ENCODE results near the gene TSSC4. TPM values are rescaled to one million over a fixed set of nuclear protein-coding genes. Genes with fewer than 3 reads are reported as not detected.

The TSSC4 gene
- total RNA-seq, 1 experiment from 2014 or later, result 47.1 TPM

DNA sequence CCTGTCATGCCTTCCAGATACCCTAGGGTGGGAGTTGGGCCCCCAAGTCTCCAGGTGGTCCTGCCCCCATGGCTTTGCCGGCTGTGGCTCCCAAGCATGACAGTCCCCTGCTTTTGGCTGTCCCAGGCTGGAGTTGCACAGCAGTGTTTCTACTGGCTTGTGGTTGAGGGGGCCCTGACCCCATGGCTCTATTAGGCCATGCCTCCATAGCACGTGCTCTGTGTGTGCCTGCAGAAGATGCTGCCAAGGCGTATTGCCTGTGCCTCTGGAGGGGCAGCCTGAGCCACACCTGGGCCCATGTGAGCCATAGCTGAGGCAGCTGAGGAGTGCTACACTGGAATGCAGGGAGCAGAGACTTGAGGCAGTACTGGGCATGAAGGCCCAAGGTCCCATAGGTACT is 48.8 kb upstream of the TSSC4 start:
- BruUV-seq (replicated peaks), result no TSS peak
- CTCF ChIA-PET, result no interaction called here
- RAD21 ChIA-PET (ENCODE audit: low non-redundant PET in 1 of 2, low total read pairs in 2 of 2, uncharacterized antibody in 2 of 2, unreplicated experiment in 2 of 2), result no interaction called here

More for the DNA sequence above, 48.8 kb upstream of the TSSC4 start:
- POLR2A ChIA-PET, result interaction anchor here (1.4 kb wide), 1 partner anchor 25 kb away, joined by 4 read pairs; no protein-coding TSS in a partner anchor
- H3K36me3 ChIP-seq (ENCODE audit: control insufficient read depth in 1 of 2, insufficient read depth in 2 of 2, low read length in 2 of 2), result no peaks in the 10 kb centered on the region
- H3K9me3 ChIP-seq (ENCODE audit: control insufficient read depth in 1 of 2, insufficient read depth in 1 of 2, low read depth in 1 of 2, low read length in 2 of 2), result no peaks in the 10 kb centered on the region
- DNase-seq (ENCODE audit: low read depth, low spot score), result no peak
- no peak overlapping the region for H3K4me2 ChIP-seq (ENCODE audit: low read length)
- H3K4me1 ChIP-seq (ENCODE audit: control insufficient read depth in 1 of 2, insufficient read depth in 2 of 2, low read length in 2 of 2), result no peaks in the 10 kb centered on the region
- TF ChIP-seq RAD21 (IDR thresholded peaks at IDR 0.05; ENCODE audit: low read depth) (no peak), CEBPB (IDR thresholded peaks at IDR 0.05; ENCODE audit: low read depth) (no peak), ZFX (IDR thresholded peaks at IDR 0.05) (no peak), YY1 (IDR thresholded peaks at IDR 0.05; ENCODE audit: extremely low read depth, insufficient replicate concordance, low read depth, low read length) (no peak), SIN3A (IDR thresholded peaks at IDR 0.05; ENCODE audit: low read depth) (no peak), SP1 (IDR thresholded peaks at IDR 0.05; ENCODE audit: low read depth) (no peak), FOSL1 (IDR thresholded peaks at IDR 0.05; ENCODE audit: low read depth) (no peak), ELF1 (IDR thresholded peaks at IDR 0.05; ENCODE audit: borderline replicate concordance, low read depth) (no peak), EZH2phosphoT487 (IDR thresholded peaks at IDR 0.05; ENCODE audit: borderline replicate concordance) (no peak), ZNF274 (IDR thresholded peaks at IDR 0.05; ENCODE audit: low read depth, low read length) (no peak), CTCF (IDR thresholded peaks at IDR 0.05 in 2 of 3, conservative IDR thresholded peaks at IDR 0.05 in 1 of 3; ENCODE audit: borderline replicate concordance in 1 of 3, insufficient read depth in 1 of 3, low read depth in 2 of 3, low read length in 2 of 3) (no peak), JUND (IDR thresholded peaks at IDR 0.05) (no peak), CBX3 (IDR thresholded peaks at IDR 0.05; ENCODE audit: low read depth) (no peak)
- TF ChIP-seq, protein P1, sequence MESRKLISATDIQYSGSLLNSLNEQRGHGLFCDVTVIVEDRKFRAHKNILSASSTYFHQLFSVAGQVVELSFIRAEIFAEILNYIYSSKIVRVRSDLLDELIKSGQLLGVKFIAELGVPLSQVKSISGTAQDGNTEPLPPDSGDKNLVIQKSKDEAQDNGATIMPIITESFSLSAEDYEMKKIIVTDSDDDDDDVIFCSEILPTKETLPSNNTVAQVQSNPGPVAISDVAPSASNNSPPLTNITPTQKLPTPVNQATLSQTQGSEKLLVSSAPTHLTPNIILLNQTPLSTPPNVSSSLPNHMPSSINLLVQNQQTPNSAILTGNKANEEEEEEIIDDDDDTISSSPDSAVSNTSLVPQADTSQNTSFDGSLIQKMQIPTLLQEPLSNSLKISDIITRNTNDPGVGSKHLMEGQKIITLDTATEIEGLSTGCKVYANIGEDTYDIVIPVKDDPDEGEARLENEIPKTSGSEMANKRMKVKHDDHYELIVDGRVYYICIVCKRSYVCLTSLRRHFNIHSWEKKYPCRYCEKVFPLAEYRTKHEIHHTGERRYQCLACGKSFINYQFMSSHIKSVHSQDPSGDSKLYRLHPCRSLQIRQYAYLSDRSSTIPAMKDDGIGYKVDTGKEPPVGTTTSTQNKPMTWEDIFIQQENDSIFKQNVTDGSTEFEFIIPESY (IDR thresholded peaks at IDR 0.05; ENCODE audit: extremely low read depth, insufficient replicate concordance, low read length), result no peak
- TF ChIP-seq, protein P2, sequence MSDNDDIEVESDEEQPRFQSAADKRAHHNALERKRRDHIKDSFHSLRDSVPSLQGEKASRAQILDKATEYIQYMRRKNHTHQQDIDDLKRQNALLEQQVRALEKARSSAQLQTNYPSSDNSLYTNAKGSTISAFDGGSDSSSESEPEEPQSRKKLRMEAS (IDR thresholded peaks at IDR 0.05), result no peak
- TF ChIP-seq, protein P3, sequence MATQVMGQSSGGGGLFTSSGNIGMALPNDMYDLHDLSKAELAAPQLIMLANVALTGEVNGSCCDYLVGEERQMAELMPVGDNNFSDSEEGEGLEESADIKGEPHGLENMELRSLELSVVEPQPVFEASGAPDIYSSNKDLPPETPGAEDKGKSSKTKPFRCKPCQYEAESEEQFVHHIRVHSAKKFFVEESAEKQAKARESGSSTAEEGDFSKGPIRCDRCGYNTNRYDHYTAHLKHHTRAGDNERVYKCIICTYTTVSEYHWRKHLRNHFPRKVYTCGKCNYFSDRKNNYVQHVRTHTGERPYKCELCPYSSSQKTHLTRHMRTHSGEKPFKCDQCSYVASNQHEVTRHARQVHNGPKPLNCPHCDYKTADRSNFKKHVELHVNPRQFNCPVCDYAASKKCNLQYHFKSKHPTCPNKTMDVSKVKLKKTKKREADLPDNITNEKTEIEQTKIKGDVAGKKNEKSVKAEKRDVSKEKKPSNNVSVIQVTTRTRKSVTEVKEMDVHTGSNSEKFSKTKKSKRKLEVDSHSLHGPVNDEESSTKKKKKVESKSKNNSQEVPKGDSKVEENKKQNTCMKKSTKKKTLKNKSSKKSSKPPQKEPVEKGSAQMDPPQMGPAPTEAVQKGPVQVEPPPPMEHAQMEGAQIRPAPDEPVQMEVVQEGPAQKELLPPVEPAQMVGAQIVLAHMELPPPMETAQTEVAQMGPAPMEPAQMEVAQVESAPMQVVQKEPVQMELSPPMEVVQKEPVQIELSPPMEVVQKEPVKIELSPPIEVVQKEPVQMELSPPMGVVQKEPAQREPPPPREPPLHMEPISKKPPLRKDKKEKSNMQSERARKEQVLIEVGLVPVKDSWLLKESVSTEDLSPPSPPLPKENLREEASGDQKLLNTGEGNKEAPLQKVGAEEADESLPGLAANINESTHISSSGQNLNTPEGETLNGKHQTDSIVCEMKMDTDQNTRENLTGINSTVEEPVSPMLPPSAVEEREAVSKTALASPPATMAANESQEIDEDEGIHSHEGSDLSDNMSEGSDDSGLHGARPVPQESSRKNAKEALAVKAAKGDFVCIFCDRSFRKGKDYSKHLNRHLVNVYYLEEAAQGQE (IDR thresholded peaks at IDR 0.05; ENCODE audit: low read depth), result no peak
- TF ChIP-seq, protein P4, sequence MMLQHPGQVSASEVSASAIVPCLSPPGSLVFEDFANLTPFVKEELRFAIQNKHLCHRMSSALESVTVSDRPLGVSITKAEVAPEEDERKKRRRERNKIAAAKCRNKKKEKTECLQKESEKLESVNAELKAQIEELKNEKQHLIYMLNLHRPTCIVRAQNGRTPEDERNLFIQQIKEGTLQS (IDR thresholded peaks at IDR 0.05), result no peak
- H3K27ac ChIP-seq (ENCODE audit: low read depth, low read length), result no peak overlapping the region
- H3K79me2 ChIP-seq (ENCODE audit: insufficient read depth, low read length), result no peaks in the 10 kb centered on the region
- H3K27me3 ChIP-seq (ENCODE audit: insufficient read depth, low read length), result peaks cover 3% of the 10 kb centered on the region; the same call in 1 of the 2 replicates
- no peak overlapping the region for H3K4me3 ChIP-seq (replicated peaks in 1 of 2; ENCODE audit: low read depth in 1 of 2, low read length in 2 of 2)
- no peaks in the 10 kb centered on the region for H3K9me2 ChIP-seq (ENCODE audit: insufficient read depth)
- H3K9ac ChIP-seq (ENCODE audit: low read length), result no peak overlapping the region
- H4K20me1 ChIP-seq (ENCODE audit: insufficient read depth), result no peaks in the 10 kb centered on the region
- ATAC-seq, result no peak
- no peak overlapping the region for H2AFZ ChIP-seq (ENCODE audit: low read depth, low read length, poor library complexity, severe bottlenecking)
- intact Hi-C loops (cut with micrococcal nuclease), result no loop called here

Measured in HCT116 (cell line).